ENCODE measurements around the gene ZNF76.

DNA sequence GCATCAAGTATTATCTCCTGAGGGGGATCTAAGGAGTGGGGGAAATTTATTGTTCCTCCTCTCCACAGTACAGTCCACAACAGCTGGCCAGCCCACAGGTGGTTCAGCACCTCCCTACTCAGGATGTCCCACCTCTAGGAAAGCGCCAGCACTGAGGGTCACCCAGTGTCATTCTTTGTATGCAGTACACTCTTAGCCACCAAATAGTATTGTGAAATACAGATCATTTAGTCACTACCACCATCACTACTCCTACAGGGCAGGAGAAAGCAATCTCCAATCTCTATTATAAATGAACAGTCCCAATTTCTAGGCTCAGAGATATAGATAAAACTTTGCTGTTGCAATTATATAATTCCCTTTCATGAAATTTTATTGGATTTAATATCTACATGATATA, 6.3 kb upstream of the ZNF76 start:
- TF ChIP-seq EZH2phosphoT487 (IDR thresholded peaks at IDR 0.05; ENCODE audit: borderline replicate concordance, low read depth), result no peak
- TF ChIP-seq POLR2AphosphoS5 (IDR thresholded peaks at IDR 0.05; ENCODE audit: low read depth, low read length), result no peak
- TF ChIP-seq FOXM1 (IDR thresholded peaks at IDR 0.05; ENCODE audit: low read depth), result no peak
- TF ChIP-seq, protein P1, sequence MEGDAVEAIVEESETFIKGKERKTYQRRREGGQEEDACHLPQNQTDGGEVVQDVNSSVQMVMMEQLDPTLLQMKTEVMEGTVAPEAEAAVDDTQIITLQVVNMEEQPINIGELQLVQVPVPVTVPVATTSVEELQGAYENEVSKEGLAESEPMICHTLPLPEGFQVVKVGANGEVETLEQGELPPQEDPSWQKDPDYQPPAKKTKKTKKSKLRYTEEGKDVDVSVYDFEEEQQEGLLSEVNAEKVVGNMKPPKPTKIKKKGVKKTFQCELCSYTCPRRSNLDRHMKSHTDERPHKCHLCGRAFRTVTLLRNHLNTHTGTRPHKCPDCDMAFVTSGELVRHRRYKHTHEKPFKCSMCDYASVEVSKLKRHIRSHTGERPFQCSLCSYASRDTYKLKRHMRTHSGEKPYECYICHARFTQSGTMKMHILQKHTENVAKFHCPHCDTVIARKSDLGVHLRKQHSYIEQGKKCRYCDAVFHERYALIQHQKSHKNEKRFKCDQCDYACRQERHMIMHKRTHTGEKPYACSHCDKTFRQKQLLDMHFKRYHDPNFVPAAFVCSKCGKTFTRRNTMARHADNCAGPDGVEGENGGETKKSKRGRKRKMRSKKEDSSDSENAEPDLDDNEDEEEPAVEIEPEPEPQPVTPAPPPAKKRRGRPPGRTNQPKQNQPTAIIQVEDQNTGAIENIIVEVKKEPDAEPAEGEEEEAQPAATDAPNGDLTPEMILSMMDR (IDR thresholded peaks at IDR 0.05), result no peak
- no peak for TF ChIP-seq USF2 (IDR thresholded peaks at IDR 0.05; ENCODE audit: borderline replicate concordance, low read depth, low read length)
- TF ChIP-seq, protein P2, sequence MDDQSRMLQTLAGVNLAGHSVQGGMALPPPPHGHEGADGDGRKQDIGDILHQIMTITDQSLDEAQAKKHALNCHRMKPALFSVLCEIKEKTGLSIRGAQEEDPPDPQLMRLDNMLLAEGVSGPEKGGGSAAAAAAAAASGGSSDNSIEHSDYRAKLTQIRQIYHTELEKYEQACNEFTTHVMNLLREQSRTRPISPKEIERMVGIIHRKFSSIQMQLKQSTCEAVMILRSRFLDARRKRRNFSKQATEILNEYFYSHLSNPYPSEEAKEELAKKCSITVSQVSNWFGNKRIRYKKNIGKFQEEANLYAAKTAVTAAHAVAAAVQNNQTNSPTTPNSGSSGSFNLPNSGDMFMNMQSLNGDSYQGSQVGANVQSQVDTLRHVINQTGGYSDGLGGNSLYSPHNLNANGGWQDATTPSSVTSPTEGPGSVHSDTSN (IDR thresholded peaks at IDR 0.05), result no peak
- TF ChIP-seq EP300 (IDR thresholded peaks at IDR 0.05; ENCODE audit: borderline replicate concordance in 1 of 2, low read depth in 1 of 2, low read length in 1 of 2), result no peak
- no peak for TF ChIP-seq USF1 (IDR thresholded peaks at IDR 0.05; ENCODE audit: borderline replicate concordance, low read depth)
- no peak for TF ChIP-seq TEAD4 (IDR thresholded peaks at IDR 0.05; ENCODE audit: borderline replicate concordance, insufficient read depth)

Measured in SK-N-SH (cell line).